UCSD-AML1 (cell line): ENCODE measurements around the gene ADARB1.
A peak's percentile ranks its signal among the peaks of the same experiment; 100 is the strongest.

Experiments used
- DNase-seq: peaks from one replicate; lab custom pipeline; 2025; ENCODE audit not compliant: unreplicated experiment; lab: John Stamatoyannopoulos, UW

The ADARB1 gene

DNA sequence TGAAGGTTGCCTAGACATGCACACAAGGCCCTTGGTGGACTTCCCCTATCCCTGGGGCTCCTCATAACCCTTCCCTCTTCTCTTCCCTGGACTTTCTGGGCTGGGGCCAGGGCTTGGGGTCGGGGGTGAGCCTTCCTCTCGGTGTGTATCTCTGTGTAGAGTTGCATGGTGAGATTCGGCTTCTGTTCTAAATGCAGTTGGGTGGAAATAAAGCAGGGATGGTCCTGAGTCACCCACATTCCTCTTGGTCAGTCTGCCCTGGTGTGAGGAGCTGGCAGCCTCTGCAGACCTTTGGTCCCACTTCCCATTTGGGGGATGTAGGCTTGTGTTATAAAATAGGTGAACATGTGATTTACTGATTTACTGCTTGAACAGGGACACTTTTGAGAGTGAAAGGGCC lies 38.0 kb downstream of the ADARB1 start:
- DNase-seq = no peak

DNA sequence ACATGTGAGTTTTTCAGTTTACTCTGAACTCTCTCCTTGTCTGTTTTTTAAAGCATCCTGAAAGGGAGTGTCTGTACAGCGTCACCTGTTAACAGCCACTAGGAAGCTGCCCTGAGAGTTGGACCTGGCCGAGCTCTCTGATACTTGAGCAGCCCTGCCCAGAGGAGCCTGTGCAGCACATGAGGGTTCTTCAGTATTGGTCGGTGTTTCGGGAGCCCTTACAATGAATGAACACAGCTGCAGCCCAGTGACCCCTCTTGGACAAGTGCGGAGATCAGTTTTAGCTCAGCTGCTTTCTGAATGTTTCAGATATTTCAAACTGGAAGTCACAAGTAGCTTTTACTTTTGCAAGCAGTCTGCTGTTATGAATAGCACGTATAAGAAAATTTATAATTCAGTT lies 39.2 kb downstream of the ADARB1 start:
- DNase-seq = no peak

GRCh38 chr21:45114072-45114471 lies 39.7 kb downstream of the ADARB1 start:
- no peak for DNase-seq

DNA sequence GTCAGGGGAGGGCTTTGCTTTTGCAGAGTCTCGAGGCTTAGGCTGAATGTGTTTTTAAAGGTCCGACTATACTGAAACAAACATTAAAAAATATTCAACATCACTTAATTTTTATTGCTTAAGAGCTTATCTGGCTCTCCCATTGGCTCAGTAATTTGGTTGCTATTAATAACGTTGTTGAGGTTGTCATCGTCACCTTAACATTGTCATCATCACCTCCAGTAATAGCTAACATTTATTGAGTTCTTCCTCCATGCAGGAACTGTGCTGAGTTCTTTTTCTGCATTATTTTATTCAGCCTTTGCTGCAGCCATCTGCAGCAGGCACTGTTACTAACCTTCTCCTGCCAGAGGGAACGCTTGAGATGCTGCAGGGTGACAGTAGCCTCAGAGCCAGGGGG lies 40.1 kb downstream of the ADARB1 start:
- DNase-seq = no peak

DNA sequence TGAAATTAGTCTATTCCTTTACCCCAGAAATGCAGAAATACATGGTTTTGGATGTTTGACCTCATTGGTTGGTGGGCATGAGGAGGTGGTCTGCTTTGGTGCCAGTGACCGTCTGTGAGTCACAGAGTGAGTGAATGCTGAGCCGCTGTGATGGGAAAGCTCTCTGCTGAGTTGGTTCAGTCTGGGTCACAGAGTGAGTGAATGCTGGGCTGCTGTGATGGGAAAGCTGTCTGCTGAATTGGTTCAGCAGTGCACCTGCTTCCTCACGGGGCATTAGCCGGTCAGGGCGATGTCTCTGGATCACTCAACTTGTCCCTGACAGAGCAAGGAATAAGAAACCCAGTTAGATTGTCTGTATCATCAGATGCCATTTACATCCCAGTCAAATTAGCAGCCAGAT lies 40.8 kb downstream of the ADARB1 start:
- DNase-seq = no peak

GRCh38 chr21:45116066-45116465 lies 41.7 kb downstream of the ADARB1 start:
- DNase-seq = no peak

GRCh38 chr21:45117314-45117713 lies 42.9 kb downstream of the ADARB1 start:
- DNase-seq = no peak

DNA sequence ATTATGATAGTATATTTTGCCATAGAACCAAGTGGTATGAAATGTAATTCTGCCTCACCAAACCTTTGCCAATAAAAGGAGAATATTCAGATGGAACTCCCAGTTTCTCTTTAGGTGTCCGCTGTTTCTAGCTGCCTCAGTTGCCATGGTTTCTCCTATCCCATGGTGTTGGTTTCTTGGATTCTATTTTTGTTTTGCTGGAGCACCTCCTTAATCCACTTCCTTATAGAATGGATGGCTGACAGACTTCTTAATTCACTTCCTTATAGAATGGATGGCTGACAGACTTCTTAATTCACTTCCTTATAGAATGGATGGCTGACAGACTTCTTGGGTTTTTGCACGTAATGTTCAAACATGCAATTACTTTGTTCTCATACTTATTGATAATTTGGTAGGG lies 43.7 kb downstream of the ADARB1 start:
- no peak for DNase-seq

GRCh38 chr21:45119812-45120211 lies 45.4 kb downstream of the ADARB1 start:
- no peak for DNase-seq

GRCh38 chr21:45120975-45121374 lies 46.6 kb downstream of the ADARB1 start:
- DNase-seq = no peak

DNA sequence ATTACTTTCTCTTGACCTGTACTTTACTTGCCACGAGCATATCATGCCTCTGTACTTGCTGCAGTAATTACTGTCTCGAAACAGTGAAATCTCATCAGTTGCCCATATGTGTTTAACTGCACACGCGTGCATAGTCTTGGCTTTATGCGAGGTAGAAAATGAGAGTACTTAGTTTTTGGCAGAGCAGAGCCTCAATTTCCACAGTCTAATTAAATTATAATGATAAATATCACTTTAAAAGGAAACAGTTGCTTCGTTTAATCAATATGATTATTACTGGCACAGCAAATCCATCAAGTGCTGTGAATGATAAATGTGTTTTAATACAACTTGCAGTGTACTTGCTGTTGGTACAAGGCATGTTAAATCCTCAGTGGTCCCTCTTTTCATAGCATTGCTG lies 47.6 kb downstream of the ADARB1 start:
- DNase-seq = no peak

DNA sequence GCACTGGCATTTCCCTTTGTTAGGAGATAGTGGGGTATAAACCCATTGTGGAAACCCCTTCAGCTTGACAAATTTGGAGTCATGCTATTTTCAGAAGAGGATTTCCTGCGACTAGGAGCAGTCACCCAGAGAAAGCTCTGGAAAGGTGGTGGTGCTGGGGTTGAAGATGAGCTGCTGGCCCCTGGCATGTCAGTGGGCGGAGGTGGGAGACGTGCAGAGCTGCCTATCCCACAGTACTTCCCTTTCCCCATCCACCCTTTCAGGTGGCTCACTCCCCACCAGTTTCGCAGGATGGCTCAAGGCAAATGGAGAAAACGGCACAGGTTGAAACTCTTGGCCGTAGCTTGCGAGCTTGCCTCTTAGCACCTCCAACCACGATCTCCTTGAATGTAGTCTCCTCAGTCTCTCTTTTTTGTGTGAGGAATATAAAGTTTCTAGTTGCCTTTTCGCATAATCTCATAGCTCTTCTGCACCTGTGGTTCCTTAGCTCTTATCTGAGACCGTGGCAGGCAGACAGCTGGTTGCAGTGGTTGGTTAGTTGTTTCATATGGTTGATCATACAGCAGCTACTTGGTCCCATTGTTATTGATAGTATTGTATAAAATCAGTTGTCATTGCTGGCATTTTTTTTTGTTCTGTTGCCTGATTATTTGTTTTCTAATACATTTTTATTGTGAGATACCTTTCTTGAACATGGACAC lies 48.2 kb downstream of the ADARB1 start:
- DNase-seq = no peak

DNA sequence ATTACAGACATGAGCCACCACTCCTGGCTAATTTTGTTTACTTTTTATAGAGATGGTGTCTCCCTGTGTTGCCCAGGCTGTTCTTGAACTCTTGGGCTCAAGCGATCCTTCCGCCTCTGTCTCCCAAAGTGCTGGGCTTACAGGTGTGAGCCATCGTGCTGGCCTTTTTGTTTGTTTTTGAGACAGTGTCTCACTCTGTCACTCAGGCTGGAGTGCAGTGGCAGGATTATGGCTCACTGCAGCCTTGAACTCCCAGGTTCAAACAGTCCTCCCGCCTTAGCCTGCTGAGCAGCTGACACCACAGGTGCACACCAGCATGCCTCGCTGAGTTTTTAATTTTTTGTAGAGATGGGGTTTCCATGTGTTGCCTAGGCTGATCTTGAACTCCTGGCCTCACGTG lies 49.1 kb downstream of the ADARB1 start:
- DNase-seq = no peak

DNA sequence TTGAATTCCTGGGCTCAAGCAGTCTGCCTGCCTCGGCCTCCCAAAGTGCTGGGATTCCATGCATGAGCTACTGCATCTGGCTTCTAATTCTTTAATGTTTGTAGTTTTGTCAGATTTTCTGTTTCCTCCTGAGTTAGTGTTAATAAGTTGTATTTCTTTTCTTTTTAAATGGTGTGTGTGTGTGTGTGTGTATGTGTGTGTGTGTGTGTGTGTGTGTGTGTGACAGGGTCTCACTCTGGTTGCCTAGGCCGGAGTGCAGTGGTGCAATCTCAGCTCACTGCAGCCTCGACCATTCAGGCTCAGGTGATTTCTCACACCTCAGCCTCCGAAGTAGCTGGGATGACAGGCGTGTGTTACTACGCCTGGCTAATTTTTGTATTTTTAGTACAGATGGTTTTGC lies 50.2 kb downstream of the ADARB1 start:
- DNase-seq = no peak

GRCh38 chr21:45125357-45125756 lies 51.0 kb downstream of the ADARB1 start:
- no peak for DNase-seq

DNA sequence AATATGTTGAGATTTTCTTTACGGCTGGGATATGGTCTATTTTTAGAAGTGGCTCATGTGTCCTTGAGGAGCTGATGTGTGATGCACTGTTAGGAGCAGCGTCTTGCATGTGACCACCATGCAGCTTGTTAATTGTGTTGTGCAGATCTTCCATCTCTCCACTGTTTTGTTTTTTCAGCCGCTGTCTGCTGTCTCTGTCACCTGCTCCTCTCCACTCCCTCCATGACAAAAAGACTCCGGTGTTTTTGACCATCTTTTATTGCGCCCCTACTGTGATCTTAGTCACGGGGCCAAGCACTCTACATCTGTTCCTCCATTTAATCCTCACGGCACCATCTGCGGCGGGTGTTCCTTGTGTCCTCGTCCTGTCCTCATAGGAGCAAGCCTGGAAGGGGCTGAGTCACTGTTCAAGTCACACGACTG lies 51.8 kb downstream of the ADARB1 start:
- DNase-seq = no peak

DNA sequence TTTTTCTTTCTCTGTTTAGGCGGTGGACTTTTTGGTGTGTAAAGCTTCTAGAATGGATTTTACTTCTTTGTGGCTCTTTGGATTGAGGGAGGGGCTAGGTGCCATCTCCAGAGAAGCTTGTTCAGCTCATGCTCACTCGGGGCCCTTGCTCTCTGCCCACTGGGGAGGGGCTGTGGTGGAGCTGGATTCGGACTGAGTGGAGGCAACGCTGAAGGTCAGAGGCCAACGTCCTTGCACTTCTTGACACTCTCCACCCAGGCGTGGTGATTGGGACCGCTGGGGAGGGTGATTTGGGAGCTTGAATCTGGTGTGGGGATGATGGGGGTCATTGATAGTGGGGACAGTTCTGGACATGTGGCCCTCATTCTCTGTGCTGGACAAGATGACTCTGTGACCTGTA lies 52.6 kb downstream of the ADARB1 start:
- DNase-seq = no peak

DNA sequence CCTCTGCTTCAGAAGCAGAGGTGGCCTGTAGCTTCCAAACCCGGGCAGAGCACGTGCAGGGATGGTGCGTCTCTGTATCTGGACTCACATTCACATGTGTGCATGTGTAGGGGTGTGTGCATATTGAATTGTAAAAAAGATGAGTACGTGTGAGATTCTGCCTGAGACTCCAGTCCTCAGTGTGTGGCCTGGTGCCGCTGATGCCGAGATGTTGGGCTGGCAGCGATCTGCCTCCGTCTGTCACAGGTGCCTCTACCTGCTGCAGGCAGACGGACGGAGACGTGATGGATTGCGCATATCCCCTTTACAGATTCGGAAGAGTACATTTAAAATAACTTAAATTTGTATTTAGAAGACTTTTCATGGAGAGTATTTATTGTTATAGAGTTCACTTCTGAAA lies 53.6 kb downstream of the ADARB1 start:
- no peak for DNase-seq

DNA sequence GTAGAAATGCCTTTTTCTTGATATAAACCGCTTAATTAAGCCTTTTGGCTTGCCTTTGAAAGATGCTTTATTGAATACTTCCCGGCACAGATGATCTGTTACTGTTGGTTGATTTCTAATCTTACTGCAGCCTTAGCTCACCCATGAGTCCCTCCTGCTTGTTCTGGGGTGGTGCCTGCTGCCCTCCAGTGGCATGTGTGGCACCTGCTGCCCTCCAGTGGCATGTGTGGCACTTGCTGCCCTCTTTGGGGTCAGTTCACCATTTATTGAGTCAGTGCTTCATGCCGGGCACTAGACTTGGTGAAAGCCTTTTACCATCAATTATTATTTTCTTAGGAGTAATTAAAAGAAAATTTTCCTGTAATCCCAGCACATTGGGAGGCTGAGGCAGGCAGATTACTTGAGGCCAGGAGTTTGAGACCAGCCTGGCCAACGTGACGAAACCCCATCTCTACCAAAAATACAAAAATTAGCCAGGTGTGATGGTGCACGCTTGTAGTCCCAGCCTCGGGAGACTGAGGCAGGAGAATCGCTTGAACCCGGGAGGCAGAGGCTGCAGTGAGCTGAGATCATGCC lies 54.3 kb downstream of the ADARB1 start:
- DNase-seq = peak; percentile 70

- no peak for DNase-seq
Measured at GRCh38 chr21:45129189-45129923, 55.0 kb downstream of the ADARB1 start.

- DNase-seq = no peak
Measured at GRCh38 chr21:45130324-45130774, 56.0 kb downstream of the ADARB1 start.

- no peak for DNase-seq
Measured at GRCh38 chr21:45131537-45131999, 57.2 kb downstream of the ADARB1 start.
